Fibroblast of lung (primary cell): ENCODE measurements around the gene C3orf85.

Source experiments
- CTCF ChIP-seq, 2 donors: IDR thresholded peaks in 1 of 2; conservative IDR thresholded peaks in 1 of 2; 1 replicate in 1 of 2; 2 replicates in 1 of 2; pipeline ENCODE4 v1.5.1; 2011 to 2012; ENCODE audit warnings: low read length in 2 of 2, control low read depth in 1 of 2, inconsistent platforms in 1 of 2, low read depth in 1 of 2, mild to moderate bottlenecking in 1 of 2
- EZH2 ChIP-seq: IDR thresholded peaks from 2 replicates; pipeline ENCODE4 v1.5.1; 2012; ENCODE audit warnings: low read length, control low read depth, mild to moderate bottlenecking; ENCODE audit errors: missing control alignments

GRCh38 chr3:109114746-109115145 is 21.8 kb upstream of the C3orf85 start:
- no peak for TF ChIP-seq CTCF (conservative IDR thresholded peaks at IDR 0.05 in 1 of 2, IDR thresholded peaks at IDR 0.05 in 1 of 2; ENCODE audit: low read depth in 1 of 2, low read length in 2 of 2)
- TF ChIP-seq EZH2: no peak
